Neutrophil (primary cell): ENCODE data around the gene IL10RB.
A peak's percentile ranks its signal among the peaks of the same experiment; 100 is the strongest.

Experiments used
- H3K27ac ChIP-seq: fragments of 200-600 bp; sonication (generic); 2 replicates; pipeline ENCODE4 v1.5.1; 2016; ENCODE audit warnings: mild to moderate bottlenecking, moderate library complexity
- H3K27me3 ChIP-seq: fragments of 200-600 bp; sonication (generic); 2 replicates; pipeline ENCODE4 v1.6.0; 2016; ENCODE audit warnings: mild to moderate bottlenecking
- H3K36me3 ChIP-seq: fragments of 200-600 bp; sonication (generic); 2 replicates; pipeline ENCODE4 v1.5.1; 2017
- H3K4me1 ChIP-seq, 2 experiments: fragments of 200-600 bp in 1 of 2; sonication (generic) in 1 of 2; 1 replicate in 1 of 2; 2 replicates in 1 of 2; pipeline versions ENCODE4 v1.5.1 to v1.6.1; 2013 to 2016; ENCODE audit warnings: low read depth in 1 of 2, low read length in 1 of 2, mild to moderate bottlenecking in 1 of 2, moderate library complexity in 1 of 2; ENCODE audit not compliant: control insufficient read depth in 1 of 2, insufficient read depth in 1 of 2
- H3K4me3 ChIP-seq, 2 experiments: fragments of 200-600 bp in 1 of 2; sonication (generic) in 1 of 2; 1 replicate in 1 of 2; 2 replicates in 1 of 2; pipeline ENCODE4 v1.5.1; 2013 to 2016; ENCODE audit warnings: low read depth in 1 of 2, low read length in 1 of 2, mild to moderate bottlenecking in 1 of 2, moderate library complexity in 1 of 2
- H3K9me3 ChIP-seq: fragments of 200-600 bp; sonication (generic); 2 replicates; pipeline ENCODE4 v1.5.1; 2016
- CTCF ChIP-seq: fragments of 200-600 bp; sonication (generic); IDR thresholded peaks from 2 replicates; pipeline ENCODE4 v1.5.1; 2016; ENCODE audit warnings: antibody characterized with exemption

IL10RB gene

GRCh38 chr21:33229099-33229783, 36.9 kb upstream of the IL10RB start:
- H3K27me3 ChIP-seq, result no peaks in the 10 kb centered on the region
- H3K36me3 ChIP-seq, result peaks cover 10% of the 10 kb centered on the region
- H3K27ac ChIP-seq, result peak overlapping the region; percentile 97
- H3K4me3 ChIP-seq, result peak overlapping the region; percentile 96 to 100
- H3K9me3 ChIP-seq, result no peaks in the 10 kb centered on the region
- TF ChIP-seq CTCF, result no peak
- peaks cover 33 to 39% of the 10 kb centered on the region in 2 experiments for H3K4me1 ChIP-seq

GRCh38 chr21:33229784-33230544, 36.2 kb upstream of the IL10RB start, which contains the start of gene IFNAR2:
Gene IFNAR2 (plus strand): TSS chr21:33229938. CDS start chr21:33241923, 11,985 bp downstream.
- peaks cover 33 to 44% of the 10 kb centered on the region in 2 experiments for H3K4me1 ChIP-seq
- H3K36me3 ChIP-seq, result peaks cover 17% of the 10 kb centered on the region
- no peaks in the 10 kb centered on the region for H3K27me3 ChIP-seq
- peak within 1 kb of the TSS; percentile 97 for H3K27ac ChIP-seq
- TF ChIP-seq CTCF, result peak; percentile 4
- H3K4me3 ChIP-seq, result peak within 1 kb of the TSS; percentile 96 to 100
- H3K9me3 ChIP-seq, result no peaks in the 10 kb centered on the region

- TF ChIP-seq CTCF, result peak; percentile 15
- no peaks in the 10 kb centered on the region for H3K27me3 ChIP-seq
- peaks cover 33 to 44% of the 10 kb centered on the region in 2 experiments for H3K4me1 ChIP-seq
- H3K4me3 ChIP-seq, result peak overlapping the region; percentile 96 to 100
- H3K9me3 ChIP-seq, result no peaks in the 10 kb centered on the region
- peak overlapping the region; percentile 97 for H3K27ac ChIP-seq
- peaks cover 21% of the 10 kb centered on the region for H3K36me3 ChIP-seq
Measured at GRCh38 chr21:33230545-33231324, 35.4 kb upstream of the IL10RB start.

- peaks cover 33 to 47% of the 10 kb centered on the region in 2 experiments for H3K4me1 ChIP-seq
- H3K9me3 ChIP-seq, result no peaks in the 10 kb centered on the region
- peaks cover 28% of the 10 kb centered on the region for H3K36me3 ChIP-seq
- TF ChIP-seq CTCF, result no peak
- H3K27ac ChIP-seq, result peak overlapping the region; percentile 97
- peak overlapping the region; percentile 96 to 100 for H3K4me3 ChIP-seq
- no peaks in the 10 kb centered on the region for H3K27me3 ChIP-seq
Measured at GRCh38 chr21:33231526-33231925, 34.6 kb upstream of the IL10RB start.

GRCh38 chr21:33232291-33233034, 33.7 kb upstream of the IL10RB start:
- Histone ChIP-seq H3K27ac (peak overlapping the region; percentile 97), H3K4me1 (peaks cover 33 to 50% of the 10 kb centered on the region in 2 experiments), H3K9me3 (no peaks in the 10 kb centered on the region), H3K27me3 (no peaks in the 10 kb centered on the region), H3K36me3 (peaks cover 36% of the 10 kb centered on the region), H3K4me3 (peak overlapping the region; percentile 96 to 100)
- TF ChIP-seq CTCF, result no peak
